Glutamatergic neuron (in vitro differentiated cells): ENCODE results near the gene SMKR1. TPM values are rescaled to one million over a fixed set of nuclear protein-coding genes. Genes with fewer than 3 reads are reported as not detected.

Experiments used
- DNase-seq: peaks from one replicate; pipeline ENCODE4 v3.0.0; 2022
- H3K27ac Mint-ChIP-seq: one replicate; pipeline ENCODE4 v1.8.0; 2020; ENCODE audit warnings: mild to moderate bottlenecking, mixed read lengths, inconsistent platforms; ENCODE audit not compliant: unreplicated experiment
- H3K27me3 Mint-ChIP-seq: one replicate; pipeline ENCODE4 v1.8.0; 2020; ENCODE audit warnings: mild to moderate bottlenecking, moderate library complexity, mixed read lengths, inconsistent platforms; ENCODE audit not compliant: unreplicated experiment
- H3K36me3 Mint-ChIP-seq: one replicate; pipeline ENCODE4 v1.8.0; 2020; ENCODE audit warnings: mild to moderate bottlenecking, mixed read lengths, inconsistent platforms; ENCODE audit not compliant: unreplicated experiment
- H3K4me1 Mint-ChIP-seq: one replicate; pipeline ENCODE4 v1.8.0; 2020; ENCODE audit warnings: mild to moderate bottlenecking, low read depth, mixed read lengths, inconsistent platforms; ENCODE audit not compliant: unreplicated experiment
- H3K4me3 Mint-ChIP-seq: one replicate; pipeline ENCODE4 v1.8.0; 2020; ENCODE audit warnings: mild to moderate bottlenecking, mixed read lengths, inconsistent platforms; ENCODE audit not compliant: unreplicated experiment
- H3K9me3 Mint-ChIP-seq: one replicate; pipeline ENCODE4 v1.8.0; 2020; ENCODE audit warnings: mild to moderate bottlenecking, moderate library complexity, mixed read lengths, inconsistent platforms; ENCODE audit not compliant: unreplicated experiment
- total RNA-seq: library from RNA; stranded (reverse); fragmentation: NEBNext Ultra II Directional; extraction: Animal tissue kit (Norgen Biotek cat#: 25700); gene quantifications from one replicate; pipeline ENCODE4 v1.2.1, GENCODE V29; 2021; ENCODE audit not compliant: unreplicated experiment
- TF ChIP-seq, protein P1 (sequence below): fragments of 200-600 bp; sonication (generic); IDR thresholded peaks from one replicate; pipeline ENCODE4 v1.5.0; 2021; ENCODE audit not compliant: partially characterized antibody, unreplicated experiment

SMKR1 gene
- total RNA-seq, 1 donor from 2014 or later: 0.98 TPM

DNA sequence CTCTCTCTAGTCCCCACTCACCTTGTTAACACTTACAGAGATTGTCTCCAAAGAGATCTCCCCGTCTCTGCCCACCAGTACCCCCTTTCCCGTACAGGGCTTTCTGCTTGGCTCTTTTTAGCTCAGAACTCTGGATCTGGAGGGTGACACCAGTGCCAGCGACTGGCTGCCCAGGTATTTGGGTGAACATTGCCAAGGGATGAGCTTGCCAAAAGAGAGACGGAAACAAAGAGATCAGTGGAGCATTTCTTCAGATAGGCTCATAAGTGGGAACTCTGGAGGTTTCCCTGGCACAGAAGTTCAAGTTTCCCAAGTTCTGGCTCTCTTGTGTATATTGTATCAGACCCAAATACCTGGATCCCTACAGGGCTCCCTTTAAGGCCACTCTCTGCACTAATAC is 38.1 kb upstream of the SMKR1 start:
- no peak for DNase-seq
- H3K27me3 Mint-ChIP-seq: no peaks in the 10 kb centered on the region
- H3K9me3 Mint-ChIP-seq: no peaks in the 10 kb centered on the region
- H3K4me1 Mint-ChIP-seq: no peaks in the 10 kb centered on the region
- no peak overlapping the region for H3K4me3 Mint-ChIP-seq
- H3K36me3 Mint-ChIP-seq: no peaks in the 10 kb centered on the region
- TF ChIP-seq, protein P1, sequence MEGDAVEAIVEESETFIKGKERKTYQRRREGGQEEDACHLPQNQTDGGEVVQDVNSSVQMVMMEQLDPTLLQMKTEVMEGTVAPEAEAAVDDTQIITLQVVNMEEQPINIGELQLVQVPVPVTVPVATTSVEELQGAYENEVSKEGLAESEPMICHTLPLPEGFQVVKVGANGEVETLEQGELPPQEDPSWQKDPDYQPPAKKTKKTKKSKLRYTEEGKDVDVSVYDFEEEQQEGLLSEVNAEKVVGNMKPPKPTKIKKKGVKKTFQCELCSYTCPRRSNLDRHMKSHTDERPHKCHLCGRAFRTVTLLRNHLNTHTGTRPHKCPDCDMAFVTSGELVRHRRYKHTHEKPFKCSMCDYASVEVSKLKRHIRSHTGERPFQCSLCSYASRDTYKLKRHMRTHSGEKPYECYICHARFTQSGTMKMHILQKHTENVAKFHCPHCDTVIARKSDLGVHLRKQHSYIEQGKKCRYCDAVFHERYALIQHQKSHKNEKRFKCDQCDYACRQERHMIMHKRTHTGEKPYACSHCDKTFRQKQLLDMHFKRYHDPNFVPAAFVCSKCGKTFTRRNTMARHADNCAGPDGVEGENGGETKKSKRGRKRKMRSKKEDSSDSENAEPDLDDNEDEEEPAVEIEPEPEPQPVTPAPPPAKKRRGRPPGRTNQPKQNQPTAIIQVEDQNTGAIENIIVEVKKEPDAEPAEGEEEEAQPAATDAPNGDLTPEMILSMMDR: no peak
- H3K27ac Mint-ChIP-seq: no peak overlapping the region

DNA sequence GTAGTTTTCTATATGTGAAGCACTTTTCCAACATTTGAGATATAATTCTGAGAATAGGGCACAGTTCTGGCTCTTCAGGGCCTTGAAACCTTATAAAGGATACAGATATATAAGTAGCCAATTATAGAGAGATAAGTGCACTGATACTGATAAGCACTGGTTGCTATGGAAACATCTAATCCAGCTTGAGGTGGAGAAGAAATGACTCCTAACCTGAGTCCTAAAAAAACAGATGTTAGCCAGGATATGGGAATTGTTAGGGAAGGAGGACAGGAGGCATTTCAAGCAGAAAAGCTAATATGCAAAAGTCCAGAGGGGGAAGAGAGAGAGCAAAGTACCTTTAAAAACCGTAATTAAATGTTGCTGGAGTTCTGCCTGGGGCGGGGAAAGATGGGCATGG is 37.3 kb upstream of the SMKR1 start:
- H3K27me3 Mint-ChIP-seq: no peaks in the 10 kb centered on the region
- H3K4me3 Mint-ChIP-seq: no peak overlapping the region
- TF ChIP-seq, protein P1: no peak
- no peak for DNase-seq
- no peaks in the 10 kb centered on the region for H3K36me3 Mint-ChIP-seq
- H3K27ac Mint-ChIP-seq: no peak overlapping the region
- H3K4me1 Mint-ChIP-seq: no peaks in the 10 kb centered on the region
- H3K9me3 Mint-ChIP-seq: no peaks in the 10 kb centered on the region

DNA sequence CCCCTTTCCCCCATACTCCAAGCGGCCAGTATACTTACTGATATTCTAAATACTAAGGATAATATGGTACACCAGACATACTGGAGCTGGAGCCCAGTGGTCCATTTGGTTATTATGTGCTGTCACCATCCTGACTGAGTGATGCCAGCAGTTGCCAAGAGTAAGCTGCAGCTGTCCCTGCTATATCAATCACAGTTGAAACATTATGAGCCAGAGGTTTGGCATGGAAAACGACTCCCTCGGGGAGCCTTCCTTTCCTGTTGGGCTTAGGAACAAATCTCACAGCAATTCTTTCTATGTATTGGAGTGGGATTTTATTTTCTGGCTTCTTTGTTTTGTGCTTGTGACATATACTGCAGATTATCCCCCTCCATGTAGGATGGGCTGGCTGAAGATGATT is 35.5 kb upstream of the SMKR1 start:
- H3K9me3 Mint-ChIP-seq: no peaks in the 10 kb centered on the region
- H3K4me3 Mint-ChIP-seq: no peak overlapping the region
- H3K27me3 Mint-ChIP-seq: no peaks in the 10 kb centered on the region
- TF ChIP-seq, protein P1: no peak
- DNase-seq: no peak
- H3K36me3 Mint-ChIP-seq: no peaks in the 10 kb centered on the region
- no peaks in the 10 kb centered on the region for H3K4me1 Mint-ChIP-seq
- no peak overlapping the region for H3K27ac Mint-ChIP-seq

DNA sequence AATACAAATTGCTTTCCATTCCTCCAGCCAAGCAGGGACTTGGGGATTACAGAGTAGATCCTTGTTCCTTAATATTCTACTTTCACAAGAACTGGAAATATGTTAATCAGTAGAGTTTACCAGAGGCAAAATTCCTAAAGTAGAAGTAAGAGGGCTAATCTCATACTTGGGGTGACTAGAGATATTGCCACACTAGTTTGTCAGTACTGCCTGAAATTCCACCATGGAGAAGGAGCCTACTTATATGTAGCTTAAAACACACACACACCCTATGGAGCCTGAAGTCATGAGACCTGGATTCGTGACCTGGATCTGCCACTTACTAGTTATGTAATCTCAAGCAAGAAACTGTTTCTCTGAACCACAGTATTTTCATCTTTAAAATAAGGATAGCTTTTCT is 34.2 kb upstream of the SMKR1 start:
- Mint-ChIP-seq H3K27me3 (no peaks in the 10 kb centered on the region), H3K4me1 (no peaks in the 10 kb centered on the region), H3K27ac (no peak overlapping the region), H3K9me3 (no peaks in the 10 kb centered on the region), H3K36me3 (no peaks in the 10 kb centered on the region), H3K4me3 (no peak overlapping the region)
- TF ChIP-seq, protein P1: no peak
- DNase-seq: no peak

DNA sequence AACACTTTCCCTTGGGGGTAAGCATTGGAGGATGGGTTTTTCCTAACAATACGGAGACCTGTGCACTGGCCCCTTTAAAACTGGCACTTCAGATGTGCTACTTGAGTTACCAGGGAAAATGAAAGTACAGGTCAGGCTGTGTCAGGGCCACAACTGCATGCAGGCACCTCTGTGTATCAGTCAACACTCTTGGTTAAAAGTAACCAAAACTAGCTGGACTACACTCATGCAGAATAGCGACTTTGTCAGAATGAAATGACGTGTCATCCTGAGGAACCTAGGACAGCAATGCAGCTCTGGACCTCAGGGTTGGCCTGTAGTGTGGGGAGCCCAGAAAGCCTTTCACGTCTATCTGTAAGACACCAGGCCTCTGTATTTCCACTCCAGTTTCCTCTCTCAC is 33.8 kb upstream of the SMKR1 start:
- no peaks in the 10 kb centered on the region for H3K4me1 Mint-ChIP-seq
- TF ChIP-seq, protein P1: no peak
- H3K27me3 Mint-ChIP-seq: no peaks in the 10 kb centered on the region
- no peak overlapping the region for H3K27ac Mint-ChIP-seq
- H3K9me3 Mint-ChIP-seq: no peaks in the 10 kb centered on the region
- no peaks in the 10 kb centered on the region for H3K36me3 Mint-ChIP-seq
- H3K4me3 Mint-ChIP-seq: no peak overlapping the region
- DNase-seq: no peak
